Adrenal gland (tissue), 12 donors: ENCODE data around the gene SH3YL1. TPM values are rescaled to one million over a fixed set of nuclear protein-coding genes. Genes with fewer than 3 reads are reported as not detected.

Source experiments
- DNase-seq, 7 donors: peaks; one replicate each; pipeline ENCODE4 v3.0.0-alpha.2; 2019 to 2020
- H3K27ac ChIP-seq, 5 donors: fragments of 200-600 bp; sonication (generic) in 4 of 5; 1 replicate in 3 of 5; 2 replicates in 2 of 5; pipeline versions ENCODE4 v1.5.1 to v1.8.0; 2016 to 2020; ENCODE audit warnings: mild to moderate bottlenecking in 1 of 5
- H3K27me3 ChIP-seq: fragments of 200-600 bp; 2 replicates; pipeline ENCODE4 v1.8.0; 2021
- H3K36me3 ChIP-seq, 2 donors: fragments of 200-600 bp; replicated peaks in 1 of 2; 1 replicate in 1 of 2; 2 replicates in 1 of 2; pipeline versions ENCODE4 v1.5.1 to v1.8.0; 2018 to 2022
- H3K4me1 ChIP-seq, 2 donors: fragments of 200-600 bp; replicated peaks in 1 of 2; 1 replicate in 1 of 2; 2 replicates in 1 of 2; pipeline versions ENCODE4 v1.5.1 to v1.8.0; 2018 to 2021
- H3K4me3 ChIP-seq, 4 donors: fragments of 200-600 bp; sonication (generic) in 3 of 4; one replicate each; pipeline ENCODE4 v1.5.1; 2016 to 2018
- H3K9me3 ChIP-seq, 3 donors: fragments of 200-600 bp; sonication (generic) in 1 of 3; replicated peaks in 1 of 3; 1 replicate in 2 of 3; 2 replicates in 1 of 3; pipeline versions ENCODE4 v1.5.1 to v1.8.0; 2016 to 2021
- CTCF ChIP-seq, 6 experiments: fragments of 450-650 bp in 4 of 6; fragments of 200-600 bp in 2 of 6; sonication (generic) in 1 of 6; IDR thresholded peaks; 1 replicate in 5 of 6; 2 replicates in 1 of 6; pipeline versions ENCODE4 v1.5.1 to v1.8.0; 2016 to 2021; ENCODE audit warnings: antibody characterized with exemption in 6 of 6, mild to moderate bottlenecking in 2 of 6, moderate library complexity in 1 of 6
- POLR2A ChIP-seq, 2 donors: fragments of 450-650 bp; IDR thresholded peaks; one replicate each; pipeline ENCODE4 v1.6.1; 2017; ENCODE audit warnings: antibody characterized with exemption in 2 of 2, mild to moderate bottlenecking in 2 of 2, moderate library complexity in 1 of 2
- WGBS, 4 donors: extraction: QIAGEN DNeasy Blood & Tissue Kit in 2 of 4; methylation state at CpG; one replicate each; pipeline versions ENCODE4 v1.1.5 to v1.1.7; 2013 to 2017; 5-methylcytosine and 5-hydroxymethylcytosine counted together
- intact Hi-C, 2 donors: fragments of 100-400 bp; cut with DNase I; formaldehyde crosslinking; loops; one replicate each; pipeline versions ENCODE4 v1.14.1 to v1.15.0; 2022 to 2023
- polyA plus RNA-seq, 3 donors: library from polyadenylated mRNA; stranded (reverse); fragments of 200-250 nt in 2 of 3; fragments of 350-450 nt in 1 of 3; fragmentation: Illumina TruSeq in 1 of 3; extraction: RNeasy Lipid Tissue Mini Kit (QIAGEN cat#74804) in 1 of 3; gene quantifications; one replicate each; pipeline ENCODE4 v1.2.3, GENCODE V29; 2013 to 2014
- total RNA-seq, 9 donors: library from RNA; depleted of rRNA in 4 of 9; stranded (reverse); fragments of >200 nt in 4 of 9; fragments of 120-200 nt in 1 of 9; fragmentation: NEBNext Ultra II Directional in 1 of 9; extraction: Animal tissue kit (Norgen Biotek cat#: 25700) in 1 of 9; gene quantifications; one replicate each; pipeline versions ENCODE4 v1.1.0 to v1.2.4, GENCODE V29; 2013 to 2023
- donor health status: healthy with polysubstance abuse.
- donor health status: Bipolar disorder and iron deficiency.
- donor health status: DM: yes; HTN: yes; CAD: no.
- donor health status: DM: no; HTN: no; CAD: no.
- donor health status: DM: no; HTN: no; CAD: no.
- donor health status: DM: yes; HTN: yes; CAD: no.

Gene SH3YL1
- total and polyA plus RNA-seq, 12 donors, result 43.6 to 108 (median 92.6) TPM

DNA sequence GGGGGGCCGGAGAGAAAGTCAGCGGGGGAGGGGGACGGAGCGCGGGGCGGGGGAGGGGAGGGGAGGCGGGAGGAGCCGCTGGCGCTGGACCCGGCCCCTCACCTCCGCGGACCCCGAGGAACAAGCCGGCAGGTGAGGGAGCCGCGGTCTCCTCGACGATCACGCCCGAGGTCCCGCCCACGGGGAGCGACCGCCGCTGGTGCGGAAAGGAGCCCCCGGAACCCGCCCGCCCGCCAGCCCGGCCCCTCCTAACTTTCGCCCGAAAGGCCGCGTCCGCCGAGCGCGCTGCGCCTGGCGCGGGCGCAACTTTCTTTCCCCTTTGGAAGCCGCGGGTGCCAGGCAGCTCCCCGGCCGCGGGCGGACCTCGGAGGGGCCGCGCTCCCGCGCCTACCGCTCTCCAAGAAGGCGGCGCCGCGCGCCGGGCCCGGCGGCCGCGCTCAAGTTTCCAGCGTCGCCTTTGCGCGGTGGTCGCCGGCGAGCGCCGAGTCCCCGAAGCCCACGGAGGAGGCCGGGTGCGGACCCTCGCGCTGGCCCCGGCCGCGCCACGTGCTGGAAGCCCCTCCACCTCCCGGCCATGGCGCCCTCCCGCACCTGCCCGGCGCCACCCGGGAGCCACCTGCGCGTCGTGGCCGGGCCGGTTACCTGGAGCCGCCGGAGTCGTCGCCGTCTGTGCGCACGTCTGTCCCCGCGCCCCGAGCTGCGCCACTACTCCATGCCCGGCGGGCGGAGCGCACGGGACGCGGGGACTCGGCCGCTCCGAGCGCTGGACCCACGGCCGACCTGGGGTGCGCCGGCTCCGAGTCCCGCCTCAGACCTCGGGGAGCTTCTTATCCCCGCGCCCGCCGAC lies 24.3 kb upstream of the SH3YL1 start, which contains the start of gene ALKAL2:
Gene ALKAL2 (minus strand): TSS at position 181 of the 847 bp plus-strand sequence. CDS start 256 bp downstream, outside the sequence.
- WGBS, 4 donors, result 1 to 2% (median 1%) methylated on average over 11 to 128 of the region's 128 CpGs; no CpG with 5 or more reads in 1 of the 4 donors
- Histone ChIP-seq H3K4me1 (peaks cover 22 to 39% of the 10 kb centered on the region in 2 donors), H3K27me3 (peaks cover 5% of the 10 kb centered on the region), H3K4me3 (peak within 1 kb of the TSS in 3 of 4 donors; percentile 20 to 60 (median 39)), H3K36me3 (peaks cover 0 to 19% of the 10 kb centered on the region in 2 donors), H3K9me3 (no peaks in the 10 kb centered on the region), H3K27ac (peak within 1 kb of the TSS; percentile 70 to 97 (median 89))
- peak; percentile 52 to 64 (median 57) for DNase-seq
- intact Hi-C loops, result no loop called here
- TF ChIP-seq POLR2A (IDR thresholded peaks at IDR 0.05) (peak; percentile 20 to 58), CTCF (IDR thresholded peaks at IDR 0.05) (no peak)

DNA sequence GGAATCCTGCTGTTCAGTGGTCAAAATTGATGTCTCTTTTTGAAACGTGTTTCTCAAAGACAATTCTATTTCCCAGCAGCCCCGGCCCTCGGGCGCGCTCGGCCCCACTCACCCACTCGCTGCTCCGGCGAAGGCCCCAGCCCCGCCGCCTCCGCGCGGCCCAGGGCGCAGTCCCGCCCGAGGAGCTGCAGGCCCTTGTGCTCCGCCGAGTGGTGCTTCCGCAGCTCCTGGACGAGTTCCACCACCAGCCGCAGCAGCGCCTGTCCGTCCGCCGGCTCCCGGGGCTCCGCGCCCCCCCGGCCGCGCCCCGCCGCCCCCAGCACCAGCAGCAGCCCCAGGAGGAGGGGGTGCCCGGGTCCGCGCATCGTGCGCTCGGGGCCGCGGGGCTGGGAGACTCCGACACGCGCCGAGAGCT lies 23.6 kb upstream of the SH3YL1 start:
- H3K4me3 ChIP-seq, result peak overlapping the region in 3 of 4 donors; percentile 20 to 60 (median 39)
- no peak for TF ChIP-seq POLR2A (IDR thresholded peaks at IDR 0.05)
- no peak for TF ChIP-seq CTCF (IDR thresholded peaks at IDR 0.05)
- peaks cover 0 to 26% of the 10 kb centered on the region in 2 donors for H3K36me3 ChIP-seq
- intact Hi-C loops, result no loop called here
- peak; percentile 49 to 67 (median 58) for DNase-seq
- peak overlapping the region in 4 of 5 donors; percentile 87 to 97 (median 92) for H3K27ac ChIP-seq
- 0% methylated on average over 9 to 46 of the region's 46 CpGs for WGBS, 4 donors
- peaks cover 5% of the 10 kb centered on the region for H3K27me3 ChIP-seq
- no peaks in the 10 kb centered on the region for H3K9me3 ChIP-seq
- peaks cover 22 to 46% of the 10 kb centered on the region in 2 donors for H3K4me1 ChIP-seq

DNA sequence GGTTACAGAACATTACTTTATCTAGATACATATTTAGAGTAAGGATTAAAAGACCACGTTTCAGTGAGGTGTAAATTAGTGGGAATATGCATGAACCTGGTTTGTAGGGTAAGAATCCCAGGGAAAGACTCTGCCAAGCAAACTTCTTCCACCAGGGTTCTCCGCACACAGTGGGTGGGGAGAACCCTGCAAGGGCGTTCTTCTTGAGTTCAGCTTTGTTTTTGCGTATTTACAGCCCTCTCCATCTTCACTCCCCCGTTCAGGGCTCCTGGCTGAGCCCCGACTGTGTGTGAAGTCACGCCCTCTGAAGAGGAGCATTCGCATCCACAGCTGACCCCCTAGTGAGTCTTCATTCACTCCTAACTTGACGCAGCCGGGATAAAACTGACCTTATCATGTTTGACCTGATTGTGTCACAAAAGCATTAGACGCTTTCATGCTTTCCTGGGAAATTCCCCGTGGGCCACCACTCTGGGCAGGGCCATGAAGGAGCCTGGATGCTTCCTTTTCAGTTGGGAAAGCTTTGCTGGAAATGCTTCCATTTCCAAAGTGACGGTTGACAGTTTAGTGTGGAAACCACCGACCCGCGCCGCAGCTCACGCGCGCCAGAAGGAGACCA lies 23.1 kb upstream of the SH3YL1 start:
- TF ChIP-seq POLR2A (IDR thresholded peaks at IDR 0.05) (peak in 1 of 2 donors; percentile 66), CTCF (IDR thresholded peaks at IDR 0.05) (peak in 1 of 6 experiments; percentile 7)
- peak overlapping the region in 3 of 4 donors; percentile 5 to 60 (median 15) for H3K4me3 ChIP-seq
- DNase-seq, result peak; percentile 51 to 78 (median 69)
- peaks cover 5% of the 10 kb centered on the region for H3K27me3 ChIP-seq
- H3K4me1 ChIP-seq, result peaks cover 25 to 52% of the 10 kb centered on the region in 2 donors
- 9 to 15% (median 11%) methylated on average over 18 to 20 of the region's 20 CpGs for WGBS, 4 donors
- H3K36me3 ChIP-seq, result peaks cover 0 to 32% of the 10 kb centered on the region in 2 donors
- no peaks in the 10 kb centered on the region for H3K9me3 ChIP-seq
- peak overlapping the region; percentile 37 to 97 (median 89) for H3K27ac ChIP-seq
- intact Hi-C loops, result no loop called here

DNA sequence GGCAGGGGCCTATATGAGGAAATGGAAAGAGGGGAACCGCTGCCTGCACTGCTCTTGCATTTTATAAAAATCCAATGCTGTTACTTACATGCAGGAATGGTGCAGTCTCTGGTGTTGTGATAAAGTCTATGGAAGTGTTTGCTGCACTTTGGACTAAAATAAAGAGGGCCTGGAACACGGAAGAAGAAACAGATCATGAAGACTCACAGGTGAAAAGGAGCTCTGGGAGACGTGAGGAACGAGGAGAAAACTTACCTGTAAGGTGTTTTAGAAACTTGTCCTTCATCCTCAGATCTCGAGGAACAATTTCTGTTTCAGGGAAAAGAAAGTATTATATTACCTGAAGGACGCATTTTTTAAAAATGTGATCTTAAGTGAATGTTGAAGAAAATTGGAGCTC lies 22.2 kb upstream of the SH3YL1 start:
- H3K27ac ChIP-seq, result peak overlapping the region in 3 of 5 donors; percentile 69 to 97 (median 95)
- intact Hi-C loops, result no loop called here
- no peaks in the 10 kb centered on the region for H3K9me3 ChIP-seq
- peaks cover 0 to 40% of the 10 kb centered on the region in 2 donors for H3K36me3 ChIP-seq
- no peak for DNase-seq
- WGBS, 4 donors, result 65 to 72% (median 66%) methylated on average over 6 of the region's 6 CpGs
- H3K4me1 ChIP-seq, result peaks cover 33 to 60% of the 10 kb centered on the region in 2 donors
- H3K4me3 ChIP-seq, result peak overlapping the region in 1 of 4 donors; percentile 60
- TF ChIP-seq POLR2A (IDR thresholded peaks at IDR 0.05) (no peak), CTCF (IDR thresholded peaks at IDR 0.05) (no peak)
- peaks cover 5% of the 10 kb centered on the region for H3K27me3 ChIP-seq
